Stimulated activated CD8-positive, alpha-beta memory T cell treated with anti-CD3 and anti-CD28 coated beads, Interleukin-12 subunit alpha, Interleukin-12 subunit beta, amount 100 ng/mL, for 1 hour (primary cell): ENCODE data around the gene WDR18.

ENCODE experiments used
- DNase-seq: peaks from one replicate; pipeline ENCODE4 v3.0.0-alpha.2; 2020; ENCODE audit warnings: low read depth

Gene WDR18

GRCh38 chr19:964761-965694 lies 19.1 kb upstream of the WDR18 start:
- no peak for DNase-seq

GRCh38 chr19:966485-967088 lies 17.6 kb upstream of the WDR18 start:
- DNase-seq, result no peak

GRCh38 chr19:970695-971094 lies 13.4 kb upstream of the WDR18 start:
- DNase-seq, result no peak

- DNase-seq, result no peak
Measured at GRCh38 chr19:971795-972194, 12.3 kb upstream of the WDR18 start.

GRCh38 chr19:972281-972680 lies 11.9 kb upstream of the WDR18 start:
- no peak for DNase-seq

- no peak for DNase-seq
Measured at GRCh38 chr19:973726-974563, 10.2 kb upstream of the WDR18 start.

- no peak for DNase-seq
Measured at GRCh38 chr19:974564-975257, 9.4 kb upstream of the WDR18 start.

GRCh38 chr19:976476-976875 lies 7.7 kb upstream of the WDR18 start:
- DNase-seq, result no peak

GRCh38 chr19:977058-977464 lies 7.1 kb upstream of the WDR18 start:
- no peak for DNase-seq

GRCh38 chr19:979318-979741 lies 4.8 kb upstream of the WDR18 start:
- no peak for DNase-seq

- no peak for DNase-seq
Measured at GRCh38 chr19:980133-980998, 3.8 kb upstream of the WDR18 start.

GRCh38 chr19:982567-983170 lies 1.5 kb upstream of the WDR18 start:
- DNase-seq, result peak; percentile 50

- DNase-seq, result no peak
Measured at GRCh38 chr19:986083-986482, 1.9 kb downstream of the WDR18 start.

- no peak for DNase-seq
Measured at GRCh38 chr19:988081-988480, 3.9 kb downstream of the WDR18 start.

GRCh38 chr19:988510-988909 lies 4.4 kb downstream of the WDR18 start:
- DNase-seq, result no peak

GRCh38 chr19:989381-990081 lies 5.4 kb downstream of the WDR18 start:
- DNase-seq, result no peak

- DNase-seq, result no peak
Measured at GRCh38 chr19:990119-990571, 6.0 kb downstream of the WDR18 start.

- no peak for DNase-seq
Measured at GRCh38 chr19:990746-991145, 6.6 kb downstream of the WDR18 start.

GRCh38 chr19:991174-991931 lies 7.2 kb downstream of the WDR18 start:
- DNase-seq, result peak; percentile 23
